Endothelial cell of umbilical vein (primary cell): ENCODE measurements around the gene NFIA. TPM values are rescaled to one million over a fixed set of nuclear protein-coding genes. Genes with fewer than 3 reads are reported as not detected.

ENCODE experiments used
- BruUV-seq: library from RNA; stranded (reverse); fragments of 400-500 nt; replicated peaks from 2 replicates; lab custom pipeline; 2021; lab: Mats Ljungman, UMichigan
- CTCF ChIA-PET: fragments of 300-600, 350-600 bp; sonication (Branson Sonifier 250); formaldehyde crosslinking; loops from one replicate; lab custom pipeline; 2021; ENCODE audit warnings: antibody characterized with exemption, inconsistent platforms; lab: Charles Lee
- POLR2A ChIA-PET: fragments of 300-600, 350-600 bp; sonication (Branson Sonifier 250); formaldehyde crosslinking; loops from one replicate; lab custom pipeline; 2021; ENCODE audit warnings: antibody characterized with exemption, inconsistent platforms; lab: Charles Lee
- DNase-seq: peaks from one replicate; pipeline ENCODE4 v3.0.0-alpha.2; 2011; ENCODE audit warnings: low read depth, low spot score
- FAIRE-seq: peaks from 2 replicates; lab custom pipeline; 2011; peaks lifted over from hg19 to GRCh38; lab: Jason Lieb, UNC
- H2AFZ ChIP-seq: 2 replicates; pipeline ENCODE4 v1.6.0; 2012; ENCODE audit warnings: low read depth, low read length, control low read depth, inconsistent platforms
- H3K27ac ChIP-seq: 2 replicates; pipeline ENCODE4 v1.5.1; 2011; ENCODE audit warnings: low read depth, mild to moderate bottlenecking, control low read depth, low read length, moderate library complexity; ENCODE audit not compliant: insufficient read depth
- H3K27me3 ChIP-seq, 2 experiments: 2 replicates each; pipeline versions ENCODE4 v1.6.0 to v1.6.1; 2011; ENCODE audit warnings: low read length in 2 of 2, mixed read lengths in 1 of 2; ENCODE audit not compliant: control insufficient read depth in 2 of 2, insufficient read depth in 2 of 2
- H3K36me3 ChIP-seq, 2 experiments: 2 replicates in 1 of 2; 3 replicates in 1 of 2; pipeline ENCODE4 v1.5.1; 2011; ENCODE audit warnings: low read length in 2 of 2, mild to moderate bottlenecking in 1 of 2, moderate library complexity in 1 of 2; ENCODE audit not compliant: control insufficient read depth in 2 of 2, insufficient read depth in 2 of 2; ENCODE audit errors: extremely low read depth in 1 of 2
- H3K4me1 ChIP-seq: 3 replicates; pipeline ENCODE4 v1.5.1; 2011; ENCODE audit warnings: mild to moderate bottlenecking, low read length; ENCODE audit not compliant: control insufficient read depth, insufficient read depth; ENCODE audit errors: extremely low read depth
- H3K4me2 ChIP-seq: 2 replicates; pipeline ENCODE4 v1.6.1; 2011; ENCODE audit warnings: low read length, control low read depth, mixed read lengths; ENCODE audit not compliant: insufficient read depth
- H3K4me3 ChIP-seq, 3 experiments: fragments of 200-600 bp in 1 of 3; sonication (generic), shearing (Covaris generic) in 1 of 3; replicated peaks in 1 of 3; 2 replicates each; pipeline ENCODE4 v1.5.1; 2011 to 2016; ENCODE audit warnings: control low read depth in 3 of 3, low read length in 3 of 3, mild to moderate bottlenecking in 2 of 3, inconsistent platforms in 1 of 3, low read depth in 1 of 3, moderate library complexity in 1 of 3; ENCODE audit not compliant: insufficient read depth in 1 of 3
- H3K79me2 ChIP-seq: 2 replicates; pipeline ENCODE4 v1.6.0; 2012; ENCODE audit warnings: low read length, inconsistent platforms; ENCODE audit not compliant: control insufficient read depth, insufficient read depth
- H3K9ac ChIP-seq: replicated peaks from 2 replicates; pipeline ENCODE3; 2011; ENCODE audit warnings: low read length, control low read depth; ENCODE audit not compliant: insufficient read depth; ENCODE audit errors: extremely low read depth
- H3K9me1 ChIP-seq: replicated peaks from 3 replicates; pipeline ENCODE4 v1.6.0; 2011; ENCODE audit warnings: mild to moderate bottlenecking, low read length; ENCODE audit not compliant: control insufficient read depth, insufficient read depth; ENCODE audit errors: extremely low read depth
- H3K9me3 ChIP-seq: replicated peaks from 2 replicates; pipeline ENCODE4 v1.5.1; 2012; ENCODE audit warnings: low read length, inconsistent platforms; ENCODE audit not compliant: control insufficient read depth, insufficient read depth
- H4K20me1 ChIP-seq: replicated peaks from 2 replicates; pipeline ENCODE3; 2011; ENCODE audit warnings: mild to moderate bottlenecking, low read length; ENCODE audit not compliant: control insufficient read depth, insufficient read depth; ENCODE audit errors: extremely low read depth
- CTCF ChIP-seq, 2 donors: IDR thresholded peaks; 1 replicate in 1 of 2; 2 replicates in 1 of 2; pipeline ENCODE4 v1.5.1; 2011; ENCODE audit warnings: low read length in 2 of 2, mild to moderate bottlenecking in 2 of 2, moderate library complexity in 2 of 2, control low read depth in 1 of 2, inconsistent platforms in 1 of 2, low read depth in 1 of 2; ENCODE audit not compliant: insufficient read depth in 1 of 2; ENCODE audit errors: extremely low read depth in 1 of 2
- EZH2 ChIP-seq: IDR thresholded peaks from 2 replicates; pipeline ENCODE4 v1.6.1; 2012; ENCODE audit warnings: borderline replicate concordance, low read depth, mild to moderate bottlenecking, moderate library complexity, low read length, inconsistent platforms; ENCODE audit not compliant: severe bottlenecking
- FOS ChIP-seq: IDR thresholded peaks from 2 replicates; pipeline ENCODE4 v1.6.1; 2011; ENCODE audit warnings: mild to moderate bottlenecking, low read length, moderate library complexity, borderline replicate concordance; ENCODE audit not compliant: insufficient read depth
- GATA2 ChIP-seq: IDR thresholded peaks from 2 replicates; pipeline ENCODE4 v1.7.0; 2011; ENCODE audit warnings: low read depth, mild to moderate bottlenecking, moderate library complexity, mixed read lengths, low read length; ENCODE audit not compliant: insufficient read length, insufficient read depth
- JUN ChIP-seq: IDR thresholded peaks from 2 replicates; pipeline ENCODE4 v1.6.1; 2011; ENCODE audit warnings: borderline replicate concordance, low read depth; ENCODE audit not compliant: insufficient read length, insufficient read depth
- MAX ChIP-seq: IDR thresholded peaks from 2 replicates; pipeline ENCODE4 v1.6.1; 2011; ENCODE audit not compliant: insufficient read depth, insufficient read length
- MYC ChIP-seq: IDR thresholded peaks from one replicate; pipeline ENCODE4 v1.6.1; 2011; ENCODE audit warnings: mild to moderate bottlenecking, low read depth, low read length
- POLR2A ChIP-seq: IDR thresholded peaks from 2 replicates; pipeline ENCODE4 v1.6.1; 2012; ENCODE audit warnings: low read depth, mild to moderate bottlenecking, control low read depth, low read length
- POLR2AphosphoS5 ChIP-seq: IDR thresholded peaks from 2 replicates; pipeline ENCODE4 v1.6.1; 2012; ENCODE audit warnings: low read depth, mild to moderate bottlenecking, control low read depth, low read length, moderate library complexity; ENCODE audit not compliant: insufficient read depth
- dilution Hi-C: fragments of 300-500 bp; cut with MboI; formaldehyde crosslinking; loops from one replicate; pipeline ENCODE4 v1.15.0; 2019; ENCODE audit warnings: low sequenced_read_pairs; ENCODE audit not compliant: extremely low pct_ligation_motif_present
- intact Hi-C: fragments of 100-400 bp; cut with micrococcal nuclease; formaldehyde crosslinking; loops from one replicate; pipeline ENCODE4 v1.10.0; 2022
- polyA plus RNA-seq, 4 experiments: library from polyadenylated mRNA; depleted of rRNA in 3 of 4; stranded (reverse) in 3 of 4; unstranded in 1 of 4; fragments of >200 nt; gene quantifications; 2 replicates each; pipeline versions ENCODE4 v1.2.1 to v1.2.3, GENCODE V29; 2011 to 2012; ENCODE audit warnings: missing spikeins in 1 of 4
- total RNA-seq: library from RNA; stranded (reverse); gene quantifications from 2 replicates; pipeline ENCODE4 v1.2.3, GENCODE V29; 2021

Gene NFIA
- total and polyA plus RNA-seq, 2 donors (not counting 3 experiments of a cell fraction or from before 2014, with no cell fraction given) = 25.5 to 47.0 TPM

GRCh38 chr1:61490924-61491323, 408.6 kb downstream of the NFIA start:
- Histone ChIP-seq H3K9me3 (no peaks in the 10 kb centered on the region), H3K4me2 (no peak overlapping the region), H3K9ac (no peak overlapping the region), H3K9me1 (no peaks in the 10 kb centered on the region), H3K4me1 (no peaks in the 10 kb centered on the region), H3K4me3 (no peak overlapping the region), H3K27ac (no peak overlapping the region), H3K79me2 (no peaks in the 10 kb centered on the region), H3K27me3 (no peaks in the 10 kb centered on the region), H2AFZ (no peak overlapping the region), H4K20me1 (no peaks in the 10 kb centered on the region), H3K36me3 (no peaks in the 10 kb centered on the region)
- ChIA-PET POLR2A (no interaction called here), CTCF (interaction anchor here (1.2 to 1.3 kb wide), 2 partner anchors 362 to 441 kb away, joined by 3 to 4 read pairs; no protein-coding TSS in a partner anchor)
- dilution Hi-C loops = no loop called here
- intact Hi-C loops = no loop called here
- FAIRE-seq (no peak), DNase-seq (no peak)
- no TSS peak for BruUV-seq
- TF ChIP-seq POLR2A = no peak
- TF ChIP-seq MYC = no peak
- TF ChIP-seq EZH2 = no peak

- H2AFZ ChIP-seq = no peak overlapping the region
- intact Hi-C loops = no loop called here
- no peaks in the 10 kb centered on the region for H3K79me2 ChIP-seq
- H3K9me3 ChIP-seq = no peaks in the 10 kb centered on the region
- H3K27me3 ChIP-seq = no peaks in the 10 kb centered on the region
- no peaks in the 10 kb centered on the region for H3K9me1 ChIP-seq
- ChIA-PET POLR2A (no interaction called here), CTCF (interaction anchor here (0.5 to 1.3 kb wide), 3 partner anchors 222 to 442 kb away, joined by 3 to 4 read pairs (median 3); no protein-coding TSS in a partner anchor)
- no peaks in the 10 kb centered on the region for H4K20me1 ChIP-seq
- H3K4me2 ChIP-seq = no peak overlapping the region
- no peak overlapping the region for H3K27ac ChIP-seq
- no peaks in the 10 kb centered on the region for H3K4me1 ChIP-seq
- DNase-seq (no peak), FAIRE-seq (no peak)
- TF ChIP-seq MYC (no peak), JUN (no peak), FOS (no peak), MAX (no peak), GATA2 (no peak), CTCF (IDR thresholded peaks at IDR 0.05; ENCODE audit: extremely low read depth in 1 of 2, insufficient read depth in 1 of 2, low read depth in 1 of 2, low read length in 2 of 2) (no peak), POLR2A (no peak), EZH2 (no peak), POLR2AphosphoS5 (no peak)
- no peak overlapping the region for H3K9ac ChIP-seq
- BruUV-seq = no TSS peak
- no peak overlapping the region for H3K4me3 ChIP-seq
- no peaks in the 10 kb centered on the region for H3K36me3 ChIP-seq
- dilution Hi-C loops = no loop called here
Observed at GRCh38 chr1:61491497-61491896, 409.1 kb downstream of the NFIA start.
